Tibial nerve (tissue), 4 donors: Measurements from ENCODE around the gene LIFR.

Experiments
- EP300 ChIP-seq, 2 donors: sonication (generic); formaldehyde crosslinking; IDR thresholded peaks; one replicate each; pipeline ENCODE4 v1.6.1; 2017; ENCODE audit warnings: antibody characterized with exemption in 2 of 2, mild to moderate bottlenecking in 1 of 2
- POLR2A ChIP-seq, 2 donors: fragments of 450-650 bp; IDR thresholded peaks; one replicate each; pipeline ENCODE4 v1.6.1; 2017; ENCODE audit warnings: antibody characterized with exemption in 2 of 2, mild to moderate bottlenecking in 2 of 2, moderate library complexity in 2 of 2
- TF ChIP-seq, protein P1 (sequence below), 5 experiments: fragments of 200-600 bp in 3 of 5; fragments of 450-650 bp in 2 of 5; sonication (generic) in 3 of 5; IDR thresholded peaks; one replicate each; pipeline ENCODE4 v1.5.1; 2016 to 2019; ENCODE audit warnings: antibody characterized with exemption in 5 of 5, mild to moderate bottlenecking in 3 of 5, moderate library complexity in 2 of 5

DNA sequence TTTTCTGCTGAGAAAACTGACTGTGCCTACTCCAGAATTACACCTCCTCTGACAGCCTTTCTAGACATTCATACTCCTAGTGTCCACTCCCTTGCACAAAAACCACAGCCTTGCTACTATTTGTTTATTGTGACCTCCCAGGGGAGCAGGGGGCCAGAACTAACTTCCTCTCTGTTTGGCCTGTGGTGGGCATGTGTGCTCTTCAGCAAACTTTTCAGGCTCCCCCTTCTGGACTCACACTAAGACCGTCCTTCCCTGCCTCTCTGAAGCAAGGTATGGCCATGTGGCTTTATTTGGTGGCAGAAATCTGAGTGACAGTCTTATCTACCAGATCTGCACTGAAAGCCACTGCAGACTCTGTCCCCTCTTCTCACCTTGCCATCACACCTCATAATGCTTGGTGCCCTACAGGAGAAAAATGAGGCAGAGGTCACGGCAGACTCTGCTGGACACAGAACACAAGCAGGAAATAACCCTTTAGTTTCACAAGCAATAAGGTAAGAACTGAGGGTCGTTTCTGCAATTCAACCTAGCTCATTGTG lies 28.2 kb downstream of the LIFR start:
- TF ChIP-seq POLR2A (IDR thresholded peaks at IDR 0.05) (no peak), EP300 (IDR thresholded peaks at IDR 0.05) (no peak)
- TF ChIP-seq, protein P1, sequence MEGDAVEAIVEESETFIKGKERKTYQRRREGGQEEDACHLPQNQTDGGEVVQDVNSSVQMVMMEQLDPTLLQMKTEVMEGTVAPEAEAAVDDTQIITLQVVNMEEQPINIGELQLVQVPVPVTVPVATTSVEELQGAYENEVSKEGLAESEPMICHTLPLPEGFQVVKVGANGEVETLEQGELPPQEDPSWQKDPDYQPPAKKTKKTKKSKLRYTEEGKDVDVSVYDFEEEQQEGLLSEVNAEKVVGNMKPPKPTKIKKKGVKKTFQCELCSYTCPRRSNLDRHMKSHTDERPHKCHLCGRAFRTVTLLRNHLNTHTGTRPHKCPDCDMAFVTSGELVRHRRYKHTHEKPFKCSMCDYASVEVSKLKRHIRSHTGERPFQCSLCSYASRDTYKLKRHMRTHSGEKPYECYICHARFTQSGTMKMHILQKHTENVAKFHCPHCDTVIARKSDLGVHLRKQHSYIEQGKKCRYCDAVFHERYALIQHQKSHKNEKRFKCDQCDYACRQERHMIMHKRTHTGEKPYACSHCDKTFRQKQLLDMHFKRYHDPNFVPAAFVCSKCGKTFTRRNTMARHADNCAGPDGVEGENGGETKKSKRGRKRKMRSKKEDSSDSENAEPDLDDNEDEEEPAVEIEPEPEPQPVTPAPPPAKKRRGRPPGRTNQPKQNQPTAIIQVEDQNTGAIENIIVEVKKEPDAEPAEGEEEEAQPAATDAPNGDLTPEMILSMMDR (IDR thresholded peaks at IDR 0.05): no peak
